ENCODE results near the gene DGKB.

DNA sequence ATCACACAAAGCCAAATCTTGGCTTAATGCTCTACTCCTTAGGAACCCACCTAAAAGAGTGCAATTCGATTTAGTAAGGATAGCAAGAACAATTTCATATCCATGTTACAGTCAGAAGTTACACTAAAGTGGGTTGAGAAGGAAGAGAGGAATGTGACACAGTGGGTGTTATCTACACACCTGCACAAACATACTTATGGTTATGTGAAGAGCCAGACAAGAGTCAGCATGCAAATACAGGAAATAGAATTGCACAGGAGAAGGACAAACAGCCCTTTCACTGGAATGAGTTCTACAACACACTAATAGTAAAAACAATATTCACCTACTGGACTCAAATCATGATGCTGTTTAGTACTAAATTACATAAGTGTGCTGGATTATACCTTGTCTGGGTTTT, 262.8 kb downstream of the DGKB start:
- TF ChIP-seq POLR2A (IDR thresholded peaks at IDR 0.05): no peak
- no peak for TF ChIP-seq CTCF (IDR thresholded peaks at IDR 0.05)
